K562 (cell line): ENCODE data around the gene POLK. TPM values are rescaled to one million over a fixed set of nuclear protein-coding genes. Genes with fewer than 3 reads are reported as not detected.
A peak's percentile ranks its signal among the peaks of the same experiment; 100 is the strongest.

Experiments
- CBFA2T2 ChIP-seq: fragments of 450-650 bp; conservative IDR thresholded peaks from 2 replicates; pipeline ENCODE4 v1.6.1; 2017; ENCODE audit warnings: mild to moderate bottlenecking
- CBFB ChIP-seq: sonication (generic); formaldehyde crosslinking; IDR thresholded peaks from 2 replicates; pipeline ENCODE4 v1.4.0; 2020; ENCODE audit warnings: mild to moderate bottlenecking, missing genetic modification reagents
- CBX5 ChIP-seq: IDR thresholded peaks from 2 replicates; pipeline ENCODE4 v1.6.1; 2014; ENCODE audit warnings: low read depth, borderline replicate concordance
- CHCHD3 ChIP-seq: fragments of 250-450 bp; sonication (Bioruptor Pico); IDR thresholded peaks from 2 replicates; pipeline ENCODE4 v2.1.2; 2022; ENCODE audit warnings: mild to moderate bottlenecking
- SMAD1 ChIP-seq: fragments of 150-350 bp; IDR thresholded peaks from 2 replicates; pipeline ENCODE4 v1.6.1; 2014; ENCODE audit warnings: low read length, low read depth; ENCODE audit not compliant: partially characterized antibody
- TAF7 ChIP-seq: fragments of 450-650 bp; IDR thresholded peaks from 2 replicates; pipeline ENCODE4 v1.6.1; 2016; ENCODE audit warnings: missing genetic modification characterization, missing compliant biosample characterization
- TOE1 ChIP-seq, 2 experiments: fragments of 450-650 bp in 1 of 2; sonication (generic) in 1 of 2; formaldehyde crosslinking in 1 of 2; IDR thresholded peaks; 2 replicates each; pipeline versions ENCODE4 v1.7.1 to v1.8.0; 2016 to 2022; ENCODE audit warnings: borderline replicate concordance in 2 of 2, mild to moderate bottlenecking in 2 of 2, antibody characterized with exemption in 1 of 2, inconsistent platforms in 1 of 2, low read depth in 1 of 2, missing genetic modification reagents in 1 of 2, moderate library complexity in 1 of 2
- ZNF785 ChIP-seq: fragments of 250-450 bp; sonication (Bioruptor Pico); IDR thresholded peaks from 2 replicates; pipeline ENCODE4 v1.4.0; 2020; ENCODE audit warnings: mild to moderate bottlenecking
- polyA plus RNA-seq, 8 experiments: library from polyadenylated mRNA; depleted of rRNA in 4 of 8; stranded (reverse) in 5 of 8; unstranded in 3 of 8; fragments of >200 nt; fragmentation: Nextera tagmentation in 2 of 8; fragmentation: Illumina TruSeq in 1 of 8; extraction: Ambion mirVana in 2 of 8; extraction: Trizol in 1 of 8; gene quantifications; 2 replicates each; pipeline versions ENCODE4 v1.2.1 to v1.2.3, GENCODE V29; 2011 to 2014; ENCODE audit warnings: inconsistent platforms in 1 of 8, missing spikeins in 1 of 8
- total RNA-seq, 7 experiments: library from RNA; depleted of rRNA in 6 of 7; stranded (reverse); fragments of >200 nt in 6 of 7; fragmentation: Illumina TruSeq in 2 of 7; extraction: Trizol in 2 of 7; gene quantifications; 2 replicates each; pipeline versions ENCODE4 v1.2.1 to v1.2.3, GENCODE V29; 2011 to 2021; ENCODE audit warnings: low replicate concordance in 1 of 7
- TF ChIP-seq, protein P1 (sequence below): fragments of 200-400 bp; formaldehyde crosslinking; IDR thresholded peaks from 2 replicates; pipeline ENCODE4 v1.6.1; 2017; ENCODE audit warnings: mild to moderate bottlenecking, low read depth, low read length, moderate library complexity
- TF ChIP-seq, protein P2 (sequence below): fragments of 450-650 bp; formaldehyde crosslinking; IDR thresholded peaks from 2 replicates; pipeline ENCODE4 v1.4.0; 2022; ENCODE audit warnings: missing genetic modification characterization
- TF ChIP-seq, protein P3 (sequence below): fragments of 450-650 bp; conservative IDR thresholded peaks from 2 replicates; pipeline ENCODE4 v1.6.1; 2016; ENCODE audit warnings: missing genetic modification characterization, low read depth, mild to moderate bottlenecking, missing compliant biosample characterization, moderate library complexity
- TF ChIP-seq, protein P4 (sequence below), 2 experiments: fragments of 450-650 bp; formaldehyde crosslinking in 1 of 2; IDR thresholded peaks; 2 replicates each; pipeline versions ENCODE4 v1.4.0 to v1.6.1; 2014 to 2020; ENCODE audit warnings: mild to moderate bottlenecking in 2 of 2, borderline replicate concordance in 1 of 2, low read depth in 1 of 2

The POLK gene
- total and polyA plus RNA-seq, 9 of the 15 experiments (the other 6 are each of a cell fraction or from before 2014, with no cell fraction given): 6.1 to 31.6 (median 16.5) TPM

DNA sequence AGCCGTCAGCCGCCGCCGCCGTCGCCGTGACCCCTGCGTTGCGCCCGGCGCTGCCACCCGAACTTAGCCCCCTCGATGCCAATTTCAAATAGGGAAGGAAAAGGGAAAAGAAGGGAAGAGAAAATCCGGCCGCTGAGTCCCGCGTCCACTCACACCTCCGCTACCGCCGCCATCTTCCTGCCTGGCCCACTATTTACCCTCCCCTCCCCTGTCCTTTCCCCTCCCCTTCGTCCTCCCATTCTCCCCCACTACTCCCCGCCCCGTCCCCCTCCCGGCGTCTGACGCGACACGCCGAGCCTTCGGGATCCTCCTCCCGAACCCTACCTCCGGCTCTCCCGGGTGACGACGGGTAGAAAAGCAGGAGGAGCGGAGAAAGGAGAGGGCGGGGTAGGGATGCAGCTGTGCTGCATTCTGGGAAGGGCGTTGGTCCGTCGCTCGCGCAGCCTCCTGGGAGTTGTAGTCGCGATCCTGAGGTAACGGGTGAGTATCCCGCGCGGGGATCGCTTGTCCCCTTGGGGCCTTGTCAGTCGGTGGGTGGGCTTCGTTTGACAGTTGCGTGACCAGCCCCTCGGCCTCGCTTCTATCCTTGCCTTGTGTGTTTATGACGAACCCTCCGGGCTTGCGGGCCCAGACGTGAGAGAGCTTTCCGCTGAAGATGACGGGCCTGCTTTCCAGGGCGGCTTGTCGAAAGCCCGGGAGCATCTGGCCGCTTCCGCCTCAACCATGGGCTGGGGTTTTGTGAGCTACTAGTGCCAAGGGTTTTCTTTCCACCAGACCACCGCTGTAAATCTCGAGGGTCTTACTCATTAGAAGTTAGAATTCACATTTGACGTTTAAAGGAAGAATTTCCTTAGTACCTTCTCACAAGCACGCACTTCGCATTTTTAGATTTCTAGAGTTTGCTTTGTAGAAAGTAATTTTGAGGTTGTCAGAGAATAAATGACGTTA, at the start of gene POLK, which contains the start of gene CERT1 (continued):
- TF ChIP-seq, protein P1, sequence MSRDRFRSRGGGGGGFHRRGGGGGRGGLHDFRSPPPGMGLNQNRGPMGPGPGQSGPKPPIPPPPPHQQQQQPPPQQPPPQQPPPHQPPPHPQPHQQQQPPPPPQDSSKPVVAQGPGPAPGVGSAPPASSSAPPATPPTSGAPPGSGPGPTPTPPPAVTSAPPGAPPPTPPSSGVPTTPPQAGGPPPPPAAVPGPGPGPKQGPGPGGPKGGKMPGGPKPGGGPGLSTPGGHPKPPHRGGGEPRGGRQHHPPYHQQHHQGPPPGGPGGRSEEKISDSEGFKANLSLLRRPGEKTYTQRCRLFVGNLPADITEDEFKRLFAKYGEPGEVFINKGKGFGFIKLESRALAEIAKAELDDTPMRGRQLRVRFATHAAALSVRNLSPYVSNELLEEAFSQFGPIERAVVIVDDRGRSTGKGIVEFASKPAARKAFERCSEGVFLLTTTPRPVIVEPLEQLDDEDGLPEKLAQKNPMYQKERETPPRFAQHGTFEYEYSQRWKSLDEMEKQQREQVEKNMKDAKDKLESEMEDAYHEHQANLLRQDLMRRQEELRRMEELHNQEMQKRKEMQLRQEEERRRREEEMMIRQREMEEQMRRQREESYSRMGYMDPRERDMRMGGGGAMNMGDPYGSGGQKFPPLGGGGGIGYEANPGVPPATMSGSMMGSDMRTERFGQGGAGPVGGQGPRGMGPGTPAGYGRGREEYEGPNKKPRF: no peak
- TF ChIP-seq ZNF785 (CRISPR knock-in tag) (no peak), SMAD1 (no peak), CHCHD3 (CRISPR knock-in tag) (no peak), CBFA2T2 (no peak), CBFB (CRISPR knock-in tag) (no peak), CBX5 (no peak), TAF7 (tag) (peak; percentile 85), TOE1 (IDR thresholded peaks at IDR 0.05; ENCODE audit: borderline replicate concordance) (no peak; the same call in 1 of the 2 replicates), TOE1 (CRISPR knock-in tag; IDR thresholded peaks at IDR 0.05; ENCODE audit: borderline replicate concordance, low read depth) (no peak)
- TF ChIP-seq, protein P2, sequence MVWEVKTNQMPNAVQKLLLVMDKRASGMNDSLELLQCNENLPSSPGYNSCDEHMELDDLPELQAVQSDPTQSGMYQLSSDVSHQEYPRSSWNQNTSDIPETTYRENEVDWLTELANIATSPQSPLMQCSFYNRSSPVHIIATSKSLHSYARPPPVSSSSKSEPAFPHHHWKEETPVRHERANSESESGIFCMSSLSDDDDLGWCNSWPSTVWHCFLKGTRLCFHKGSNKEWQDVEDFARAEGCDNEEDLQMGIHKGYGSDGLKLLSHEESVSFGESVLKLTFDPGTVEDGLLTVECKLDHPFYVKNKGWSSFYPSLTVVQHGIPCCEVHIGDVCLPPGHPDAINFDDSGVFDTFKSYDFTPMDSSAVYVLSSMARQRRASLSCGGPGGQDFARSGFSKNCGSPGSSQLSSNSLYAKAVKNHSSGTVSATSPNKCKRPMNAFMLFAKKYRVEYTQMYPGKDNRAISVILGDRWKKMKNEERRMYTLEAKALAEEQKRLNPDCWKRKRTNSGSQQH (CRISPR knock-in tag): no peak
- TF ChIP-seq, protein P3, sequence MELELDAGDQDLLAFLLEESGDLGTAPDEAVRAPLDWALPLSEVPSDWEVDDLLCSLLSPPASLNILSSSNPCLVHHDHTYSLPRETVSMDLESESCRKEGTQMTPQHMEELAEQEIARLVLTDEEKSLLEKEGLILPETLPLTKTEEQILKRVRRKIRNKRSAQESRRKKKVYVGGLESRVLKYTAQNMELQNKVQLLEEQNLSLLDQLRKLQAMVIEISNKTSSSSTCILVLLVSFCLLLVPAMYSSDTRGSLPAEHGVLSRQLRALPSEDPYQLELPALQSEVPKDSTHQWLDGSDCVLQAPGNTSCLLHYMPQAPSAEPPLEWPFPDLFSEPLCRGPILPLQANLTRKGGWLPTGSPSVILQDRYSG (tag): no peak
- TF ChIP-seq, protein P4, sequence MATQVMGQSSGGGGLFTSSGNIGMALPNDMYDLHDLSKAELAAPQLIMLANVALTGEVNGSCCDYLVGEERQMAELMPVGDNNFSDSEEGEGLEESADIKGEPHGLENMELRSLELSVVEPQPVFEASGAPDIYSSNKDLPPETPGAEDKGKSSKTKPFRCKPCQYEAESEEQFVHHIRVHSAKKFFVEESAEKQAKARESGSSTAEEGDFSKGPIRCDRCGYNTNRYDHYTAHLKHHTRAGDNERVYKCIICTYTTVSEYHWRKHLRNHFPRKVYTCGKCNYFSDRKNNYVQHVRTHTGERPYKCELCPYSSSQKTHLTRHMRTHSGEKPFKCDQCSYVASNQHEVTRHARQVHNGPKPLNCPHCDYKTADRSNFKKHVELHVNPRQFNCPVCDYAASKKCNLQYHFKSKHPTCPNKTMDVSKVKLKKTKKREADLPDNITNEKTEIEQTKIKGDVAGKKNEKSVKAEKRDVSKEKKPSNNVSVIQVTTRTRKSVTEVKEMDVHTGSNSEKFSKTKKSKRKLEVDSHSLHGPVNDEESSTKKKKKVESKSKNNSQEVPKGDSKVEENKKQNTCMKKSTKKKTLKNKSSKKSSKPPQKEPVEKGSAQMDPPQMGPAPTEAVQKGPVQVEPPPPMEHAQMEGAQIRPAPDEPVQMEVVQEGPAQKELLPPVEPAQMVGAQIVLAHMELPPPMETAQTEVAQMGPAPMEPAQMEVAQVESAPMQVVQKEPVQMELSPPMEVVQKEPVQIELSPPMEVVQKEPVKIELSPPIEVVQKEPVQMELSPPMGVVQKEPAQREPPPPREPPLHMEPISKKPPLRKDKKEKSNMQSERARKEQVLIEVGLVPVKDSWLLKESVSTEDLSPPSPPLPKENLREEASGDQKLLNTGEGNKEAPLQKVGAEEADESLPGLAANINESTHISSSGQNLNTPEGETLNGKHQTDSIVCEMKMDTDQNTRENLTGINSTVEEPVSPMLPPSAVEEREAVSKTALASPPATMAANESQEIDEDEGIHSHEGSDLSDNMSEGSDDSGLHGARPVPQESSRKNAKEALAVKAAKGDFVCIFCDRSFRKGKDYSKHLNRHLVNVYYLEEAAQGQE (IDR thresholded peaks at IDR 0.05; ENCODE audit: borderline replicate concordance): no peak
- TF ChIP-seq, protein P4 (CRISPR knock-in tag; IDR thresholded peaks at IDR 0.05; ENCODE audit: low read depth): no peak
